NCI-H1930 (cell line): ENCODE results near the gene KAT2A.

Source experiments
- DNase-seq, 2 experiments: peaks; one replicate each; lab custom pipeline; 2025; lab: John Stamatoyannopoulos, UW

Gene KAT2A

DNA sequence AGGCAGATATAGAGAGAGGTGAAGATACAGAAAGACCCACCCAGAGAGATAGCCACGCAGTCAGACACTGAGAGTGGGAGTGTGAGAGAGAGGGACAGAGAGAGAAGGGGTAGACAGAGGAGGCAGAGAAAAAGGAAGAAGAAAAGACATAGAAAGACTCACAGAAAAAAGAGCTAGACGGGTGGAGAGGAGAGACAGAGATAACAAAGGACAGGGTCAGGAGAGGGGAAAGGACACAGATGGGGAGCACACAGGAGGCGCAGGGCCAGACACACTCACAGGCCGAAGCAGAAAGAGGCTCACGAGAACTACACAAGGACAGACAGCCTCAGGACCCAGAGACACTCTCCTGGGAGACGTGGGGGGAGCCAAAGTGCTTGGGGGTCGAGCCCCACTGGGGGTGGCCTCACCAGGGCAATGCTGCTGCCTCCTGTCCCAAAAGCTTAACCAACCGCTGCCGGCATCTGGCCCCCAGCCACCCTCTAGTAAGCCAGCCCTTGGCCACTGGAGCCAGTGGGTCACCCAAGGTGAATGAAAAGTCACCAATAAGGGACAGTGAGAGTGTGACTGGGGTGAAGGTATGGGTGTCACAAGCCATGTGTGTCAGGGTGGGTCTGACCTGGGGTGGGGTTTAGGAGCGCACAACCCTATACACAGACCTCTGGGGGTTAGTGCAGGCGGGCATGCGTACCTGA, 26.6 kb downstream of the KAT2A start:
- DNase-seq, result no peak

DNA sequence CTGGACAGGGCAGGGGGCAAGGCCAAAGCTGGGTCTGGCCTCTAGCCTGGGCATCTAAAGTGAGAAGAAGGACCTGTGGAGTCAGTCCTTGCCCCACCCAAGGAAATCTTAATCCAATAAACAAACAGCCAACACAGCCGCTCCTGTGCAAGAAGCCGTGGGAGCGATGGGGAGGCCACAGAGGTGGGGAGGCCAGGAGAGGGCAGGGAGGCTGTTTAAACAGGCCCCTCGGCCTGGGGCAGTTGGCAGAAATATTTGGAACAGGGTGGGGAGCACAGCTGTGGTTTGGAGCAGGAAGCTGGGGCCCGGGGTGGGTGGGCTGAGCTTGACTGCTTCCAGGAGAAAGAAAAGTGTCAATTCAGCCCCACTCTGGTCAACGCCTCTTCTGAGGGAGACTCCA, 28.2 kb downstream of the KAT2A start:
- no peak for DNase-seq

DNA sequence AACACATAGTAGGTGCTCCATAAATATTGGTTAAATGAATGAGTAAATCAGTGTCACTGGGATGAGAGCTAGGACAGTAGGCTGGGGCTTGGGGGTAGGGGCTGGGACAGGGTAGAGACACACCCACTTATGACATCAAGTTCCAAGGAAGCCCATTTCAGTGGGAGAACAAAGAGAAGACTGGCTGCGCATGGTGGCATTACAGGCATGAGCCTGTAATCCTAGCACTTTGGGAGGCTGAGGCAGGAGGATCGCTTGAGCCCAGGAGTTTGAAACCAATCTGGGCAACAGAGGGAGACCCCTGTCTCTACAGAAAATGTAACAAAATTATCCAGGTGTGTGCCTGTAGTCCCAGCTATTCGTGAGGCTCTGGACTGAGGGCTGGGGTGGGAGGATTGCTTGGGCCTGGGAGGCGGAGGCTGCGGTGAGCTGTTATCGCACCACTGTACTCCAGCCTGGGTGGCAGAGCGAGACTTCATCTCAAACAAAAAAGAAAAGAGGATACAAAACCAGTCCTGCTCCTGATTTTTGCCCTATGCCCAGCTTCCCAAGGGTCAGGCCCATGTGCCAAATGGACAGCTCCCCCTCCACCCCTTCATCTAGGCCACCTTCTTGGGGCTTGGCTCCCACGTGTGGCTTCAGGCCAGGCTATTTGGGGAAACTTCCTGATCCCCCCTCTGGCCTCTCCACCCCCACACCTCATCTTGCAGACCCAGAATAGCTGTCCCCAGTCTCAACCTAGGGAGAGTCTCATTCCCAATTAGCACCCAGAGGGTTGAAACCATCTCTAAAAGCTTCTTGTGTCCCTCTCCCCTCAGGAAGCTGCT, 30.0 kb downstream of the KAT2A start:
- DNase-seq, result no peak

DNA sequence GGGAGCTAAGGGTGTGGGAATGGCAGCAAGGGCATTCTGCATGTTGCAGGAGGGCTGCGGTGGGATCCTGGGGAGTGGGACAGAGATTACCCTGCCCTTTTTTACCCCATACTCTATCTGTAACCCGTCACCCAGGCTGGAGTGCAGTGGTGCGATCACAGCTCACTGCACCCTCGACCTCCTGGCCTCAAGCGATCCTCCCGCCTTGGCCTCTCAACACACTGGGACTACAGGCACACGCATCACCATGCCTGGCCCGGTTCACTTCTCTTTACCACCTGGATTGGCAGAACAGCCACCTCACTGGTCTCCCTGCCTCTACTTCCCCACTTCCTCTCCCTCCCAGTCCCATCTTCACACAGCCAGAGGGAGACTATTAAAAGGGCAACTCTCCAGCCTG, 32.4 kb downstream of the KAT2A start:
- no peak for DNase-seq

DNA sequence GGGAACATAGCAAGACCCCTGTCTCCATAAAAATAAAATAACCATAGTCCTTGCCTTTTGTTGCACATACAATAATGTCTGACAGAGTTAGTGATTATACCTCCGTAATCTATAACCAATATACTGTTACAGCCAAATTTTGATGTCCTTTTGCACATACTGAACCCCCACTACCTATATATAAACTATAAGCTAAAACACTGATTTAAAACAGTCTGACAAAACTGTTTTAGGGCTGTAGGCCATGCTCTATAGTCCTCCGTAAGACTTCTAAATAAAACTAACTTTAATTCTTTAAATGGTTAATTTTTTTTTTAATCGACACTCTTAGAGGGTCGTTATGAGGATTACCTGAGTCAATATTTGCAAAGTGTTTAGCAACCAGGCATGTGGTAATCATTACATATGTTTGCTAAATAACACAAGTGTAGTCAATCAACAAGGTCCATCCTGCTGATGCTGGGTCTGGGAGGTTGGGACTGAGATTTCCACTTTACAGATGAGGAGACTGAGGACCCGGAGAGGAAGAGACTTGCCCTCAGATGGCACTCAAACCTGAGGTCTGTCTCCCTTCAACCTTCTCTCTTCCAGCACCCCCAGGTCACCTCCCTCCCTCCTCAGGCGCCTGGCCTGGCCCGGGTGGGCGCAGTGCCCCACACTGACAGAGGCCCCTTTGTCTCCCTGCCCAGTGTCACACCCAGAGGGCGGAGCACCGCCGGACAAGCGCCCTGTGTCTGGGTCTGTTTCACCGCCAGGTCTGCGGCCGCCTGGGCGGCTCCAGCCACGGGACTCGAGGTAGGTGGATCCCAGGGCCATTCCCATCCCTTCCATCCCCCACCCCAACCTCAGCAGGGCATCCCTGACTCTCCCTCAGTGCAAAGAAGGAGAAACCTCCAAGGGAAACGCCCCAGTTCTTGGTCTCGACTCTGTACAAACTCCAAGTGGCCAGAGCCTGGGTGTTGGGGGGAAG, 33.1 kb downstream of the KAT2A start:
- no peak for DNase-seq

DNA sequence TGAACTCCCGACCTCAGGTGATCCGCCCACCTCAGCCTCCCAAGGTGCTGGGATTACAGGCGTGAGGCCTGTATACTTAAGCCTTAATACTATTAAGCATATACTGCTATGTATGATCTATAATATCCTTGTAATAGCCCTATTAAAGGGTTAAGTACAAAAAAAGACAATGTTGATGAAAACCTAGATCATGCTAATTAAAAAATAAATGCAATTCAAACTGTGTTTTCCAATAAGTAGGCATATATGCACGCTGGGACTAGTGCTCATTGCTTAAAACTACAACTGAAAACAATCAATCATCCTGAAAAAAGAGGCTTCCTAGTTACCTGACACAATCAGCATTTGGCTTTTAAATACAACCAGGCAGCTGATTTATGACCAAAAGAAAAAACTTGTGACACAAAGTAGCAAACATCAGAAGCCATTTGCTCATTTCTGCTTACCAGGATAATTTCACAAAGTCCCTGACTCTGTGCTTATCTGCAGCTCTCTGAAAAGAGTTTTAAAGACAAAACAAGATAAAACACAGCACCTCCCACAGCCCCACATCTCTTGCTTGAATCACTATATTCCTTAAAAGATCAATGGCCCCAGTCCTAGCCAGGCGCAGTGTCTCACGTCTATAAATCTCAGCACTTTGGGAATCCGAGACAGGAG, 34.0 kb downstream of the KAT2A start:
- no peak for DNase-seq

DNA sequence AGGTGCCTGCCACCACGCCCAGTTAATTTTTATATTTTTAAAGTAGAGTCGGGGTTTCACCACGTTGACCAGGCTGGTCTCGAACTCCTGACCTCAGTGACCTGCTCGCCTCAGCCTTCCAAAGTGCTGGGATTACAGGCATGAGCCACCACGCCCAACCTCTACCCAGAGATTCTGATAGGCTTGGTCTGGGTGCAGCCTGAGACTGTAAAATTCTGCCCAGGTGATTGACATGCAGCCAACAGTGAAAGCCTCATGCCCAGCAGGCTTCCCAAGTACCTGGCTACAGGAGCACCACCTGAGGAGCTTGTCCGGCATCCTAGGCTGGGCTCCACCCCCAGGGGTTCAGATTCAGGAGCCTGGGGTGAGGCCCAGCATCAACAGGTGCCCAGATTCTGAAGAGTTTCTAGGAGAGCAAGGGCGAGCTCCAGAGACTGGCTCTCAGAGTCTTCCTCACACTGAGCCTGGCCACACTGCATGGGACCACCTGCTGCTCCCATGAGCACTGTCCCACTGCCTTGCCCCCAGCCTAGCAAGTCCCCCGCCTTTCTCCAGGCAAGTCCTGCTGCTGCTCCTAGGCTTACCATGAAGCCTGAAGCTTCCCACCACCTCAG, 39.5 kb downstream of the KAT2A start:
- no peak for DNase-seq

DNA sequence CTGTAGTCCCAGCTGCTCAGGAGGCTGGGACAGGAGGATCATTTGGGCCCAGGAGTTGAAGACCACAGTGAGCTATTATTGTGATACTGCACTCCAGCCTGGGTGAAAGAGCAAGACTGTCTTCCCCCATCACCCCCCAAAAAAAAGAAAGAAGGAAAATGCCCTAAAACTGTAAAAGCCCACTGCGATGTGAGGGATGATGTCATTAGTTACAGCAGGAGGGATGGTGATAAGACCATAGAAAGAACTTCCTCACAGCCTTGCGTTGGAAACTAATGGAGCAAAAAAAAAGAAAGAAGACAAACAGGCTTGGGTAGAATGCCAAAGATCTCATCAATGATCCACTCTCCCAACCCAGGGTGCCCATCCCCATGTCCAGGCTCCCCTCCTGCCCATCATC, 41.6 kb downstream of the KAT2A start:
- no peak for DNase-seq

DNA sequence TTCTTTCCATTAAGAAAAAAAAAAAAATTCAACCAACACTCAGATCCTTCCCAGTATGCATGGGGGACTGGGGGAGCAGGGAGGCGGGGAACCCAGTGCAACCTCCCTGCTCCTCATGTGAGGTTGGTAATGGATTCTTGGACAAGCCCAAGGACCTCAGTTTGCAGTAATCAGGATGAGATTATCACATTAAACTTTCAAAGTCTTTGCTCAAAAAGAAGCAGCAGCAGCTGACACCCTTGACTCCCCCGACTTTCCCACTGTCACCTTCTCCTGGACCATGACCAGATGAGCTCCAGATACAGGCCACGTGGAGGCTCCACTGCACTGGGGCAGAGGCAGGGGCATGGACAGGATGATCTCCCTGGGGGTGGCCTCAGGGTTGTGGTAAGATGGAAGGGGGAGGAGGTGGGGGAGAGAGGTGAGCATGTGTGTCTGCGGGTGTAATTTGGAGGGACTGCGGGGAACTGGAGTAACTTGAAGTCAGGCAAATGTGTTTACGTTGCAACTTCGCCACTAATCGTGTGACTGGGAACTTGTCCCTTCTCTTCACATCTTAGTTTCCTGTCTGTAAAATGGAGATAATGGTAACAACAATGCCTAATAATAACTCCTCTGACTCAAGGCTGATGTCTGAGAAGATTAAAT, 42.6 kb downstream of the KAT2A start:
- no peak for DNase-seq

DNA sequence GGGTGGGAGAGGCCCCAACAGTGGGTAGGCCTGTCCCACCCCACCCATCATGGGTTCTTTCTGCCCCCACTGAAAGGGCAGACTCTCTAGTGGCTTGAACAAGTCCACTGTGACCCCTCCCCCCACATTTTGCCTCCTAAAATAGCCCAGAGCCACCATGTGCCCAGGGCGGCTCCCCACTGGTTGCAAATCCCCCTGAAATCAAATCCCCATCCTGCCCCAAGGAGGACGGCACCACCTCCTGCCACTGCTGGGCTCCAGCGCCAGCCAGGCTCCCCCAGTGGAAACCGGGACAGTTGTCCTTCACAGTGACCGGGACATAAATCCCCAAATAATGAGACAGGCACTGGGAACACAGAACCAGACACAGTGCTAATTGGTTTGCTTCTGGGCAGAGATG, 43.4 kb downstream of the KAT2A start:
- no peak for DNase-seq

DNA sequence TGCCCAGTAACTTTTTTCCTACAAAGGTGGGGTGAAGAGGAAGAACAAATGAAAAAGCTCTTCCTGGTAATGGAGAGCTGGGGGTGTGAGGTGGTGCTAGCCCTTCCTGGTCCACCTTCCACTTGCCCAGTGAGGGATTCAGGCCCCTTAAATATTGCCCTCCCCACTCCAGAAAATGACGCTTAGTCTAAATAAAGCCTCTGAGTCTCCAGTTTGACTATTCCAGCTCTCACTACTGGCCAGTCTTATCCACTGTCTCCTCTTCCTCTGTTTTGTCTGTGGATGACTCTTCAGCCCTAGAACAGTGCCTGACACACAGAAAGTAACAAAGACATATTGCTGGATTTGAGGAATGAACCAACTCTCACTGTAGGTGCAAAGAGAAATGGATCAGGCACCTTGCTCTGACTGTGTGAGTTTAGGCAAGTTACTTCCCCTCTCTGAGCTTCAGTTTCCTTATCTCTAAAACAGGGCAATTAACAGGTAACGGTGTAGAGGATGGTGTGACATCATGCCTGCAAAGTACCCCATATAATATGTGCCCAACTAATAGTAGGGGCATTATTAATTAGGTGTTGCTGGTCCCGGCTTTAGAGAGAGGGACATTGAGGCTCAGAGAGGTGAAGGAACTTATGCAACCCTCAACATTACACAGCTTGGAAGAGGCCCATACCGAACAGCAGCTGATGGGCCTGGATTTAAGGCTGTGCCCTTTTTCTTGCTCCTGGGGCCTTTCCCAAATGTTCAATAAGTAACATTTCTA, 44.2 kb downstream of the KAT2A start:
- DNase-seq, result no peak

DNA sequence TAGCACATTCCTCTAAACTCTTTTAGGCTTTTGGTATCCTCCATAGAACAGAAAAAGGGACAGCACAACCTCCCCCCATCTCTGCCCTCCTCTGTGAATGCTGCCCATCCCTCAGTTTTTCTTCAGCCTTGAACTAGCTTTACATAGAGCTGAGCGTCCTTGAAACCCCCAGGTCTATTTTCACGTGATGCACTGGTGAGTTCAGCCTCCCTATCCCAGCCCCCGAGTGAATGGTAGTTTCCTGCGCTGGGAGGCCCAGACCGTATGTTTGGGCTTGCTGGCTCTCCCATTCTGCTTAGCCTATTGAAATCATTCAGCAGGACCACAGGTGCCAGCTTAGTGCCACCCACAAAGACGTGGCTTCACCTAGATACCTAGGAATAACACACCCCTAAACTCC, 45.4 kb downstream of the KAT2A start:
- DNase-seq, result no peak

DNA sequence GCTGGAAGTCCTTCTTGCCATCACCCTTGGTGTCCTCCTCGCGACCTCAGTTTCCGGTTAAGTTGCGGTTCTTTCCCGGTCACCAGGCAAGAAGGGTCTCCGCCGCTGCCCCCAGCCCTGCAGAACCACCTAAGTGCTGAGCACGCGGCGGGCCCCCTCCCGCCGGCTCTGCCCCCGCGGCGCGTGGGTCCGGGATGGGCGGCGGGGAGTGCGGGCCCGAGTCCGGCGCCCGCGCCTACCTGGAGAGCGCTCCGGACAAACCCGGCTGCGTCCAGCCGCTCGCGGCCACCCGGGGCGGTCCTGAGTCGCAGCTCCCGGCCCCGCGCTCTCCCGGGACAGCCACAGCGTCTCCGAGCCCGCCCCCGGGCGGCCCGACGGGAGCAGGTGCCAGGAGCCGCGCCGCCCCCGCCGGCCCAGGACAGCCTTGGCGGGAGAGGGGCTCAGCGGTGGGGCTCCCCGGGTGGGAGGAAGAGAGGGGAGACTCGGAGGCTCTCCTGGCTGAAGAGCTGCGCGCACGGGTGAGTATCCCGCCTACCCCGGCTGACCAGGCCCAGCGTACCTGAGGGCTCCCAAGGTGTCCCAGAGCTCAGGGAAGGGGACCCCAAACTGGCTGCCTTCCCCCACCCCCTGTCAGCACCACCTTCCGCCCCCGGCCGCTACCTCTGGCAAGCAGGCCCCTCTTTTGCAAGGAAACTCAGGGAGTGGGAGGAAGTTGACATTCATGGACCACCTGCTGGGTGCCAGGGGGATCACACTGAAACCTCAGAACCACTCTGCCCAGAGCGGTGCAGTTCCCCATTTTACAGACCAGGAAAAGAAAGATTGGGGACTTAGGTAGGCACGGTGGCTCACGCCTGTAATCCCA, 48.6 kb downstream of the KAT2A start:
- peak in 1 of 2 experiments; percentile 33 for DNase-seq

DNA sequence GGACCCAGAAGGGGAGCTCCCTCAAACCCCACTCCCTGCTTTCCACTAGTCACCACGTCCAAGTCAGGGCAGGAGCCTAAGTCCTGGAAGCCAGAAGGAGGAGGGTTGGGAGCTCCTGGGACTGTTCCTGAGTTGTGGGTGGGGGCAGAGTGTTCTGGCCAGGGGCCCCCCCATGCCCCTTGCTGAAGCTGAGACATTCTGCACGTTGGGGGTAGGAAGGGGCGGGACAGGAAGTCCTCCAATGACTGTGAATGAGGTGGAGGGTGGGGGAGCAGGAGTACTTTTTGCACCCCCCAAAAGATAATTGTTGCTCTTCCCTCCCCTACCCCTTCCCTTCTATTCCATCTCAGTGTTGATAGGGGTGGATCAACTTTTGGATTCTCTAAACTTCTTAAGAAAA, 49.4 kb downstream of the KAT2A start:
- no peak for DNase-seq

DNA sequence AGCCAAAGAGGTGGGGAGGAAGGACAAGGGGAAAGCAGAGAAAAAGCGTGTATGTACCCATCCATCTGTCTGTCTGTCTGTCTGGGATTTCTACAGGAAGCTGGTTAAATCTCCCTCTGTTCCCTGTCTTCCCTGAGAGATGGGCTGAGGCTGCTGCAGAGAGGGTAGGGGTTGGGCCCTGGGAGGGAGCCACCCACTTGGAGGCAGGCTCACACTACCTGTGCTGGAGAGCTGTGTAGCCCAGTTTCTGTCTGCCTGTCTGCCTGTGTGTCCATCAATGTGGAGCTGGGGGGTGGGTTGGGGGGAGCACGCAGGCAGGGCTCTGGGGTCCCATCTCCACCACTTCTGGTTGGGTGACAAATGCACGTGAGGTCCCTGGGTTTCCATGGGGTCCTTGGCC, 52.2 kb downstream of the KAT2A start:
- no peak for DNase-seq

DNA sequence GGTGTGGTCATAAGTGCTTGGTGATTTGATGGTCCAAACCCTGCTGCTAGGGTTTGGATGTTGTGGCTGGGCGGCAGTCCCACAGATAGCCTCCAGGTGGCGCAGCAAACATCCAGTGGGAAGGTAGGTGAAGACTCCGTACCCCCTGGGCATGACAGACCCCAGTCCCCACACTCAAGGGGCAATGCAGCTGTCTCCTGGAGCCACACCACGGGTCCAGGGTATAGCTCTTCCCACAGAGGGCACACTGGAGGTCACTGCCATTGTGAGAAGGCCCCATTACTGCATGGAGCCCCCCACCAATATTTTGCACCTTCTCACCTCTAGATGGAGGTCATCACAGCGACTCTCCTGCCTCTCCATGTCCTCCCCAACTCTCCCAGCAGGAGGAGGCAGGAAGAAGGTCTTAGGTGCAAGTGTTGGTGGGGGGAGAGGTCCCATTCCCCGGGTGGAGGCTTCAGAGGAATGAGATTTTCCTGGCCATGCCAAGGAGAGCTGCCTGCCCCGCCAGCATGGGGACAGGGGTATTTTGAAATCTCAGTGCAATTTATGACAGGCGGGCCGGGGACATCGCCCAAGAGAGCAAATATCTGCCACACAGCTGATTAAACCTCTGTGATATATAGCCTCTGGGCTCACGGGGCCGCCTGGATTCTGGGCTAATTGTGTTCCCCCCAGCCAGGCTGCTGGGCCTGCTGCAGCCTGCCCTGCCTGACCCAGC, 53.6 kb downstream of the KAT2A start:
- peak; percentile 36 to 56 for DNase-seq

DNA sequence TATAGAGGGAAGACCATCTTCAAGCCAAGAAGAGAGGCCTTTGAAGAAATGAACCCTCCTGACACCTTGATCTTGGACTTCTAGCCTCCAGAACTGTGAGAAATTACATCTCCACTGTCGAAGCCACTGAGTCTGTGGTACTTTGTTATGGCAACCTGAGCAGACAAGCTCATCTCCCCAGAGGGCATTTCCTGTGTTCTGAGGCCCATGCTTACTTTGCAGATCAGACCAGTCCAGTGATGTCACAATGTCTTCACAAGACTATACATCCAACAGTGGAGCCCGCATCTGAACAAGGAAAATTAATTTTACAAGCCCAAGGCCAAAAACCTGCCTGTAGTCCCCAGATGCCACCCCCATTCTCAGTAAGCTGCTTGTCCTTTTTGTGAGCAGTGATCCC, 56.0 kb downstream of the KAT2A start:
- DNase-seq, result no peak
